HS-5 (cell line): ENCODE data around the gene ANKFN1.
"Not testable (repeated sequence)": the region's sequence is repeated elsewhere in the genome, so short reads cannot be mapped to it uniquely, and the experiment has no call there.

Experiments
- DNase-seq: peaks from one replicate; pipeline ENCODE4 v3.0.0-alpha.2; 2012; ENCODE audit warnings: low read depth

ANKFN1 gene

DNA sequence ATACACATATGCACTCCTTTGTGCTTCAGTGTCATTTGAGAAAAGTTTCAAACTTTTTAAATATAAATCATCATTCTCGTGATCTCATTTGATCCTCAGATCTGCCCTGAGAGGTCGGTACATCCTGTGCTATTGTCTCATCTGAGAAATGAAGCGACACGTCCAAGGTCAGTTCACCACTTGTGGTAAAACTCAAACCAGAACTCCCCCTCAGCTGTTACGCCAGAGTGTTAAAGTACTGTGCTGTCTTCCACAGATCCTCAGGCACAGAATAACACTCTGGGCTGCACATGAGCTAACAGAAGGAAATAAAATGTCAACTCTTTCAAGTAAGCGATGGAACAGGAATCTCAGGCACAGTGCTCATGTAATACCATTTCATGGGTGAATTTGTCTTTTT lies 31.4 kb downstream of the ANKFN1 start:
- DNase-seq = no peak

DNA sequence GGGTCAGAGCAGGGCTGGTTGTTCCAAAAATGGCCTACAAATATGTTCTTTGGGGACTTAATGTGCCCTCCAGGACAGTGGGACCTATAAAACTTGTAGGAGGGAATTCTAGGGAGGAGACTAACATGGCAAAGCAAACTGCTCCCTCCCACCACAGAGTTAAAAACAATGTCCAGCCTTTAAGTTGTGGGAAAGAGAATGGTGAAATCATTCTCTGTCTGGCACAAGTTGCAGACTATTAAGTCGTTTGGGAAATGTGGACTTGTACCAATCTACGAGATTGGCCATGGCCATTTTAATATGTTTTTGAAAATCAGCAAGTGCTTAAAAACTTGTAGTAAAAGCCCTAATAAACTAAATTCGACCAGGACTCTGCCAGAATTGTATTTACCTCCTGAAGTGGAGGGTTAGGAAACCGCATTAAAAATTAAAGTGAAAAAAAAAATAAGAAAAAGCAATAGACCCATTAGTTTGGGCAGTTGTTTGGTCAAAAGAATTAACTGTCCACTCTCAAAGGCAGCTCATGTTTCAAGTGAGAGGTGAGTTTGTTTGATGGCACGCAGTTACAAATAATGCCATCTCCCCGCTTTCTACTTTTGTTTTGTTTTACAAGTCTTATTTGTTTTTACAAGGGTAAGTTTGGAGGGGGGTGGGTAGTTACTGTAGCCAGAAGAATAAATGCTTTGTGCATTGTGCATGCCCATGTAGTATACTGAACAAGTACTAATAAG lies 32.4 kb downstream of the ANKFN1 start:
- no peak for DNase-seq

- peak; percentile 92 for DNase-seq
Observed at GRCh38 chr17:56186222-56186786, 33.0 kb downstream of the ANKFN1 start.

- no peak for DNase-seq
Observed at GRCh38 chr17:56203430-56203829, 50.2 kb downstream of the ANKFN1 start.

- no peak for DNase-seq
Observed at GRCh38 chr17:56206351-56206750, 53.1 kb downstream of the ANKFN1 start.

GRCh38 chr17:56213031-56213430 lies 59.8 kb downstream of the ANKFN1 start:
- DNase-seq = no peak

- DNase-seq = no peak
Observed at GRCh38 chr17:56217921-56218320, 64.6 kb downstream of the ANKFN1 start.

- no peak for DNase-seq
Observed at GRCh38 chr17:56222255-56222654, 69.0 kb downstream of the ANKFN1 start.

DNA sequence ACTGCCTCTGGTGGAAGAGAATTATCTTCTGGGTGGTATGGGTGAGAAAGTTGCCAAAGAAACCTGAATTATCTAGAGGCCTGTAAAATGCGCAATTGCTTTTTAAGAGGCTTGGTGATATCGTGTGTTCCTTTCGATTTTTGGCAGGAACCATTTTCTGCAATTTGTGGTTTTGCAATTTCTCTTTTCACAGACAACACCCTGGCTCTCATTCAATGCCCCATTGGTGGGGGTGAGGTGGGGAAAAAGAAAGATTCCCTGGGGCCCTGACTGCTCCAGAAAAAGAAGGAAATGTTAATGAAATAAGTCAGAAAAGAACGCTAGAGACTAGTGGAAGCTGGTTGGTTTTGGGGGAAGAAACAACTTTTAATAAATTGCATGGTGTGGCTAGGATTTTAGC lies 77.4 kb downstream of the ANKFN1 start:
- DNase-seq = no peak

GRCh38 chr17:56231252-56231651 lies 78.0 kb downstream of the ANKFN1 start:
- DNase-seq = no peak

GRCh38 chr17:56231693-56232092 lies 78.4 kb downstream of the ANKFN1 start:
- DNase-seq = no peak

DNA sequence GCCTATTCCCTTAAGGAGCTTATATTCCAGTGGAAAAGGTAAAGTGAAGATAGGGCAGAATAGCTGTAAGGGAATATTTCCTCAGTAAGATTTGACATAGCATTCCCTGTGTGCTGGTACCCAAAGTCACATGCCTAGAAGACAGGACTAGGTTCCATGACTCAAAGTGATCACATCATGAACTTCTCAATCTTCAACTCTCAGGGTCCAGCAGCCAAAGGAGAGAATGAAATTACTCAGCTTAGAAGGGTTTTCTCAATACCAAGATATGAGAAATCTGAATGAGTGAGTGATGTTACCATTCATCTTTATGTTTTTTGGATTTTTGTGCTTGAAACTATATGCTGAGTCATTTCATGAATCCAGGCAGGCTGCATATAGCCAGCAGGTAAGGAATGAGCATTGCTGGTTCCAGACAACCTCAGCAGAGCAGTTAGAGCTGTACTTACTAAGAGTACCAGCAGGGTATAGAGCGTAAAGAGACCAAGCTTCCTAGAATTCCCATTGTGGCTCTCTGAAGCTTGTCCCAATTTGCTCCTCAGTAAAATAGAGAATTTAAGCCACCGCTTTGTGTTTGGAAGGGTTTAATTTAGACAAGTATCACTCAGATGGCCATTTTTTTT lies 91.1 kb downstream of the ANKFN1 start:
- no peak for DNase-seq

- DNase-seq = no peak
Observed at GRCh38 chr17:56247816-56248215, 94.5 kb downstream of the ANKFN1 start.

DNA sequence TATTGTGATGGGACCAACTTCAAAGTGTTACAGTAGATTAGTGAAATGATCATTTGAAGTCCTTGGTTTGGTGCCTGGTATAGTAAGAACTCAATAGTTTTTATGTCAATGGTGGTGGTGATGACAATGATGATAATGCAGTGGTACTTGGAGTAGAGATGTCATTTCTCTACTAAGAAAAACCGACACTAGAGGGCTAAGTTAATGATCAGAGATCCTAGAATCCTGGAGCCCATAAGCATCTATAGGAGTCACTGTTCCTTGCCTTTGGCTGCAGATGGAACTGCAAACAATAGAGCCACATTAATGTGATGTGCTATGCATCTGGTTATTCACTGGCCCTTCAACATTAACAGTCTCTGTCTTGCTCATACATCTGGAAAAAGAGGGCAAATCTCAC lies 103.8 kb downstream of the ANKFN1 start:
- no peak for DNase-seq

DNA sequence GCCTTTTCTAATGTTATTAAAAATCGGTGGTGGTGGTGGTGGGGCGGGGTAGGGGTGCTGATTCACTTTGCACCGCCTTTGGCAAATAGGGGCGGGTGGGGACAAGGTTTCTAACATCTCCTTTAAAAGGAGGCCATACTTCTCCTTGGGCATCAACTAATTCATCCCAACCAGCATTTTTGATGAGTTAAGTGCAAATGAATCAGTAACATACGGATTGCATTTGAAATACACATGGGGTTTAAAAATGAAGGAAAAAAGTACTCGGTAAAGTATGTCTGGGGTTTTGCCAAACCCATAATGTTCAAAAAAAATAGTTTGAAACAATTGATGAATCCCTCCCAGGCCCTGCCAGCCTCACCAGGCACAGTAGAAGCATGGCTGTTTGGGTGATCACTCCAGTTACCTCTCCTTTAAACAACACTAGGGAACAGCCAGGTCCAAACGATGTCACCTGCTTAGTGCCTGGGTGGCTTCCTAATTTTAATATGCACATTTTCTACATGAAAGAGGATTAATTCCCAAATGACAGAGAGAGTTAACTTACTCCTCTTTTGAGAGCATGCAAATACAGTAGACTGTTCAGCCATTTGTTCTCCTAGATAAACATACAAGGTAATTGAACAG lies 107.2 kb downstream of the ANKFN1 start:
- DNase-seq = peak; percentile 31

DNA sequence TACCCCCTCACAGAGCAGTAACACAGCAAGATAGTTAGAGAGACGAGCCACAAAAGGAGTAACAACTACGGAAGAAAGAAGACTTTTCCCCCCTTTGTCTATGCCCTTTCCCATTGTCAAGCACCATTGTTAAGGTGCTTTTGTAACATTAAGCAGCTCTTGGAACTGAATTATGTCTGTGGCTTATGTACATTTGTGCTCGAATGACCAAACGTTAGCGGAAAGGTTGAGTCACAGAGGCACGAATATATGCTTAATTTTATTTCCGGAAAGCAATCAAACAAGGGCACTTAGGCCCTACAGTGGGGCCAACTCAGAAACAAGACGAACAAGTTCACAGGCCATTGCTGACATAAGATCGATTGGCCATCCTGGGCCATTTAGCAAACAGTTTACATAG lies 109.5 kb downstream of the ANKFN1 start:
- DNase-seq = no peak

DNA sequence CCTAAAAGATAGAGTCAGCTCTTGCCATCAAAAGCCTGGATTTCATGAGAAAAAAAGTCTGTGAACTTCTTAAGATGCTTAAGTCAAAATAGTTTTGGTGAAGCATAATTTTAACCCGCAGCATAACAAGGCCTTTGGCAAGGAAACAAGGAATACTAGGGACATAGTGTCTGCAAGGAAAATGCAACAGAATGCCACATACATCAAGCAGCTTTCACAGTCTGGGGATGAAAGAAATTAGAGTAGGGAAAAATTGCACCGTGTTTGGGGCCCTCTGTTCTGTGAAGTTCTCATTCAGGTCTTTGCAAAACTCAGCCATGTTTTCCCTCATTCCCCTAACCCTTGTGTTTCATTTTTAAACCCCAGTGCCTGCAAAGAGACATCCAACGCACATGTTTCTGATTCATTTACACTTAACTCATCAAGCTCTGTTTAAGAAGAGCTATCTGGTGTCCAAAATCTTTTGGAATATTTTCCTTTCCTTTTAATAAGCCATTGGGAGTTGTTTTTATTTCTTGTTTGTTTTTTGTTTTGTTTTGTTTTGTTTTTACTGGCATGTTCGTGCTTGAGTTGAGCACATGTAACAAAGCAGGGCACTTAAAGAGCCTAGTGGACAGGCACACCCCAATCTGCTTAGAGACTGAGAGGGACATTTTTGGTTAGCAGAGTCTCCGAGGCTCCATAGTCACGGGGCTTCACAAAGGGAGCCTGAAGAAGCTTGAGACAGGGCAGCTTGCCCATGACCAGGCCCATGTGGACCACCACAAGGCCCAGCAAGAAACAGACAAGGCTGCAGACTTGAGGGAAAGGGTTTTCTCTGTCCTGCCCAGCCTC lies 116.5 kb downstream of the ANKFN1 start:
- DNase-seq = no peak

DNA sequence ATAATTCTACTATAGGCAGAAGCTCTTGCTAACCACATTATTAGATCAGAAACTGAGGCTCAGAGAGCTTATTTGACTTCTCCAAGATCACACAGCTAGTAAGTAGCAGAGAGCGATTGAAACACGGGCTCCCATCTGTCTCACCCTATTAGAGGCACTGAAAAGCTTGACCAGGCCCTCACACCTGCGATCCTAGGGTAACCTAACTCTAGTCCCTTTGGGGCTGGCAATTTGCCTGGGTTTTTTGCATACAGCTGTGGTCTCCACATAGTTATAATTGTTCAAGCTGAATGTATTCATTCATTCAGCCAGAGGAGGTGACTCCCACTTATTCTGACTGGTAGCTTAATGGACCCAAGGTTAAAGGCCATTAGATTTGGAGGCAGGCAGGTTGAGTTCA lies 121.2 kb downstream of the ANKFN1 start:
- no peak for DNase-seq

DNA sequence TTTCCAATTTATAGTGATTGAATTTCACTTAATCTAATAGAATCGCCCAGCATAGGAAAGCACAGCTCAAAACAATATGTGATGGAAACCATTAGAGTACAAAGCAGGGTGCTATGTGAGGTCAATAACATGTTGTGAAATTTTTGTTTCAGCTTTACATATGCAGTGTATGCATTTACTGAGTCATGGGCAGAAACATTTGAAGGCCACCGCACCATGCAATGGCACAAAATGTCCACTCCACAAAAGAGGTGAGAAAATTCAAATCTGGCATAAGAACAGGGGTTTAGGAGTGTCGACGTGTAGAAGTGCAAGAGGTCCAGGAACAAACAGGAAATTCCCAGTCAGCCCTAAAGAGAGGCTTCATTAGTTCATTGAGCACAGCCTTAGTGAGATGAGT lies 131.2 kb downstream of the ANKFN1 start:
- no peak for DNase-seq

DNA sequence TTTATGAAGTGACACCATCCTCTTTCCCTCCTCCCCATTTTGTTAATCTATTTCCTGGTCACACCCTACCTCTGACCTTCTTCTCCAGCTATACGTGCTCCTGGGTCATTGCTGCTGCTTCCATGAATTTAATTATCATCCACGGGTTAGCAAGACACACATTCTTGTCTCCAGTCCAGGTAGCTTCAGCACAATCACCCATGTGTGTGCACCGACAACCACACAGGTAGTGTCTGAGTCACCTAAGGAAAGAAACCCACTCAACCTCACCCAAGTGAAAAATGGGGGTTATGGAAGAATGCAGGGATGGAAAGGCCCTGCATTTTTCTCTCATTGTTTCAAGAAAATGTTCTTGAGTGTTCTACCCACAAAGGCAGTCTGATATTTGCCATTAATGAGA lies 135.5 kb downstream of the ANKFN1 start:
- DNase-seq = not testable (repeated sequence)

DNA sequence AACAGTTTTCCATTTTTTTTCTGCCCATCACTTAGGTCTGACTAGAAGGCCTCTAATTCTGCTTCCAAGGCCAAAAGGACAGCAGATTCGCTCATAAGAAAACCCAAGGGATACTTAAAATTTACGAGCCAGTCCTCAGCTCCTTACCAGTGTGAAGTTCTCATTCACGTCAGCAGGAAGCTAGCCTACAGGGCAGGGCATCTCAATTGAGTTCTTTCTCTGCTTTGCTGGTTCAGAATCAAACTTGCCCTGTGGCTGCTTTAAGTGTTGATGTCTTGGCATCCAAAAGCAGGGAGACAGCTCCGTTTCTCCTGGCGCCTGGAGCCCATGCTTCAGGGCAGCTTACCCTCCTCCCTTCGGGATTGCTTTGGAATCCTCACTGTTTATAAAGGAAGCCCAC lies 136.0 kb downstream of the ANKFN1 start:
- no peak for DNase-seq

- DNase-seq = no peak
Observed at GRCh38 chr17:56290101-56290801, 137.0 kb downstream of the ANKFN1 start.
